ENCODE measurements around the gene STXBP6. TPM values are rescaled to one million over a fixed set of nuclear protein-coding genes. Genes with fewer than 3 reads are reported as not detected.

The STXBP6 gene
- total RNA-seq, 1 donor from 2014 or later = 1.7 TPM

- Mint-ChIP-seq H3K4me3 (ENCODE audit: unreplicated experiment) (no peak overlapping the region), H3K27ac (ENCODE audit: unreplicated experiment) (no peak overlapping the region), H3K9me3 (ENCODE audit: low read depth) (peaks cover 17% of the 10 kb centered on the region), H3K36me3 (ENCODE audit: low read depth) (no peaks in the 10 kb centered on the region), H3K4me1 (ENCODE audit: low read depth) (peaks cover 10% of the 10 kb centered on the region), H3K27me3 (ENCODE audit: low read depth) (peaks cover 2% of the 10 kb centered on the region)
- no peak for DNase-seq (ENCODE audit: low spot score)
- TF ChIP-seq CTCF (IDR thresholded peaks at IDR 0.05) = no peak
Measured at GRCh38 chr14:24894583-24895242, 155.2 kb downstream of the STXBP6 start.

GRCh38 chr14:24892497-24893051 lies 157.4 kb downstream of the STXBP6 start:
- Mint-ChIP-seq H3K4me1 (ENCODE audit: low read depth) (peaks cover 10% of the 10 kb centered on the region), H3K36me3 (ENCODE audit: low read depth) (no peaks in the 10 kb centered on the region), H3K27ac (ENCODE audit: unreplicated experiment) (no peak overlapping the region), H3K9me3 (ENCODE audit: low read depth) (peaks cover 19% of the 10 kb centered on the region), H3K27me3 (ENCODE audit: low read depth) (peaks cover 2% of the 10 kb centered on the region), H3K4me3 (ENCODE audit: unreplicated experiment) (no peak overlapping the region)
- TF ChIP-seq CTCF (IDR thresholded peaks at IDR 0.05) = no peak
- DNase-seq (ENCODE audit: low spot score) = no peak

- Mint-ChIP-seq H3K27ac (ENCODE audit: unreplicated experiment) (no peak overlapping the region), H3K9me3 (ENCODE audit: low read depth) (peaks cover 19% of the 10 kb centered on the region), H3K4me1 (ENCODE audit: low read depth) (peaks cover 10% of the 10 kb centered on the region), H3K27me3 (ENCODE audit: low read depth) (peaks cover 2% of the 10 kb centered on the region), H3K36me3 (ENCODE audit: low read depth) (no peaks in the 10 kb centered on the region), H3K4me3 (ENCODE audit: unreplicated experiment) (no peak overlapping the region)
- TF ChIP-seq CTCF (IDR thresholded peaks at IDR 0.05) = no peak
- no peak for DNase-seq (ENCODE audit: low spot score)
Measured at GRCh38 chr14:24891987-24892496, 157.9 kb downstream of the STXBP6 start.

- no peak for DNase-seq (ENCODE audit: low spot score)
- TF ChIP-seq CTCF (IDR thresholded peaks at IDR 0.05) = no peak
- H3K36me3 Mint-ChIP-seq (ENCODE audit: low read depth) = no peaks in the 10 kb centered on the region
- H3K4me3 Mint-ChIP-seq (ENCODE audit: unreplicated experiment) = no peak overlapping the region
- peaks cover 2% of the 10 kb centered on the region for H3K27me3 Mint-ChIP-seq (ENCODE audit: low read depth)
- no peak overlapping the region for H3K27ac Mint-ChIP-seq (ENCODE audit: unreplicated experiment)
- peaks cover 10% of the 10 kb centered on the region for H3K4me1 Mint-ChIP-seq (ENCODE audit: low read depth)
- peaks cover 19% of the 10 kb centered on the region for H3K9me3 Mint-ChIP-seq (ENCODE audit: low read depth)
Measured at GRCh38 chr14:24890716-24891115, 159.2 kb downstream of the STXBP6 start.

- peaks cover 19% of the 10 kb centered on the region for H3K9me3 Mint-ChIP-seq (ENCODE audit: low read depth)
- no peak overlapping the region for H3K27ac Mint-ChIP-seq (ENCODE audit: unreplicated experiment)
- no peak for TF ChIP-seq CTCF (IDR thresholded peaks at IDR 0.05)
- no peak overlapping the region for H3K4me3 Mint-ChIP-seq (ENCODE audit: unreplicated experiment)
- no peaks in the 10 kb centered on the region for H3K36me3 Mint-ChIP-seq (ENCODE audit: low read depth)
- H3K4me1 Mint-ChIP-seq (ENCODE audit: low read depth) = peaks cover 4% of the 10 kb centered on the region
- no peak for DNase-seq (ENCODE audit: low spot score)
- peaks cover 2% of the 10 kb centered on the region for H3K27me3 Mint-ChIP-seq (ENCODE audit: low read depth)
Measured at GRCh38 chr14:24889843-24890242, 160.1 kb downstream of the STXBP6 start.
